H9 (cell line): Measurements from ENCODE around the gene POF1B. TPM values are rescaled to one million over a fixed set of nuclear protein-coding genes. Genes with fewer than 3 reads are reported as not detected.

Source experiments
- DNase-seq: peaks from one replicate; pipeline ENCODE4 v3.0.0-alpha.2; 2017
- H2AFZ ChIP-seq: one replicate; pipeline ENCODE4 v1.6.1; 2013; ENCODE audit warnings: mild to moderate bottlenecking, low read length, control low read depth, moderate library complexity
- H2AK5ac ChIP-seq: 2 replicates; pipeline ENCODE4 v1.6.1; 2013; ENCODE audit warnings: low read length, control low read depth, mixed read lengths; ENCODE audit not compliant: insufficient read length
- H2BK120ac ChIP-seq: one replicate; pipeline ENCODE4 v1.6.1; 2013; ENCODE audit warnings: low read depth, mild to moderate bottlenecking, low read length, control low read depth, inconsistent platforms; ENCODE audit not compliant: poor library complexity, severe bottlenecking
- H2BK12ac ChIP-seq: 2 replicates; pipeline ENCODE4 v1.6.1; 2013; ENCODE audit warnings: low read length, control low read depth, mixed read lengths, low read depth; ENCODE audit not compliant: insufficient read length
- H2BK15ac ChIP-seq: 2 replicates; pipeline ENCODE4 v1.6.1; 2013; ENCODE audit warnings: low read depth, low read length, control low read depth
- H2BK20ac ChIP-seq: one replicate; pipeline ENCODE4 v1.6.1; 2013; ENCODE audit warnings: low read depth, mild to moderate bottlenecking, low read length, control low read depth, inconsistent platforms; ENCODE audit not compliant: poor library complexity, severe bottlenecking
- H2BK5ac ChIP-seq: 2 replicates; pipeline ENCODE4 v1.6.1; 2013; ENCODE audit warnings: low read length, control low read depth, mixed read lengths; ENCODE audit not compliant: insufficient read length
- H3K14ac ChIP-seq: 2 replicates; pipeline ENCODE4 v1.6.1; 2013; ENCODE audit warnings: low read length, control low read depth; ENCODE audit not compliant: insufficient read depth
- H3K18ac ChIP-seq: 2 replicates; pipeline ENCODE4 v1.6.1; 2013; ENCODE audit warnings: low read depth, mild to moderate bottlenecking, mixed read lengths, low read length, control low read depth; ENCODE audit not compliant: insufficient read length
- H3K23ac ChIP-seq: 2 replicates; pipeline ENCODE4 v1.6.1; 2013; ENCODE audit warnings: low read length, control low read depth, mixed read lengths, low read depth; ENCODE audit not compliant: insufficient read length
- H3K23me2 ChIP-seq: 2 replicates; pipeline ENCODE4 v1.6.1; 2013; ENCODE audit warnings: low read depth, mild to moderate bottlenecking, mixed read lengths, low read length, control low read depth; ENCODE audit not compliant: insufficient read length, poor library complexity, severe bottlenecking
- H3K27ac ChIP-seq: 2 replicates; pipeline ENCODE4 v1.5.1; 2013; ENCODE audit warnings: low read length, control low read depth, mixed read lengths, low read depth; ENCODE audit not compliant: insufficient read length
- H3K27me3 ChIP-seq: 2 replicates; pipeline ENCODE4 v1.6.1; 2013; ENCODE audit warnings: low read length, control low read depth, inconsistent platforms; ENCODE audit not compliant: insufficient read depth
- H3K4ac ChIP-seq: 2 replicates; pipeline ENCODE4 v1.6.1; 2013; ENCODE audit warnings: low read depth, mild to moderate bottlenecking, control low read depth, inconsistent platforms, low read length, moderate library complexity
- H3K4me1 ChIP-seq: 2 replicates; pipeline ENCODE4 v1.6.1; 2013; ENCODE audit warnings: low read length, control low read depth, inconsistent platforms; ENCODE audit not compliant: insufficient read depth
- H3K4me2 ChIP-seq: 2 replicates; pipeline ENCODE4 v1.6.1; 2013; ENCODE audit warnings: low read length, control low read depth, mixed read lengths; ENCODE audit not compliant: insufficient read length, insufficient read depth
- H3K56ac ChIP-seq: 2 replicates; pipeline ENCODE4 v1.6.1; 2013; ENCODE audit warnings: low read depth, mild to moderate bottlenecking, mixed read lengths, low read length, control low read depth; ENCODE audit not compliant: insufficient read length
- H3K79me1 ChIP-seq: 2 replicates; pipeline ENCODE4 v1.6.1; 2013; ENCODE audit warnings: low read depth, mild to moderate bottlenecking, moderate library complexity, low read length, control low read depth, inconsistent platforms; ENCODE audit not compliant: insufficient read depth, poor library complexity, severe bottlenecking
- H3K79me2 ChIP-seq: 2 replicates; pipeline ENCODE4 v1.6.1; 2013; ENCODE audit warnings: low read length, control low read depth, inconsistent platforms; ENCODE audit not compliant: insufficient read depth
- H3K9ac ChIP-seq: 2 replicates; pipeline ENCODE4 v1.6.1; 2013; ENCODE audit warnings: low read length, control low read depth, mixed read lengths; ENCODE audit not compliant: insufficient read length; ENCODE audit errors: extremely low read depth
- H3K9me3 ChIP-seq: one replicate; pipeline ENCODE4 v1.6.1; 2013; ENCODE audit warnings: low read depth, low read length, inconsistent platforms; ENCODE audit not compliant: control insufficient read depth
- H3T11ph ChIP-seq: one replicate; pipeline ENCODE4 v1.6.1; 2013; ENCODE audit warnings: mild to moderate bottlenecking, low read length, control low read depth, inconsistent platforms
- H4K20me1 ChIP-seq: one replicate; pipeline ENCODE4 v1.6.1; 2013; ENCODE audit not compliant: control insufficient read depth, insufficient read length, insufficient read depth
- H4K5ac ChIP-seq: 2 replicates; pipeline ENCODE4 v1.6.1; 2013; ENCODE audit warnings: low read depth, mild to moderate bottlenecking, mixed read lengths, low read length, control low read depth; ENCODE audit not compliant: insufficient read length
- H4K8ac ChIP-seq: replicated peaks from 2 replicates; pipeline ENCODE4 v1.6.1; 2013; ENCODE audit warnings: low read length, control low read depth, mixed read lengths, low read depth; ENCODE audit not compliant: insufficient read length
- H4K91ac ChIP-seq: 2 replicates; pipeline ENCODE4 v1.6.1; 2013; ENCODE audit warnings: low read depth, mild to moderate bottlenecking, moderate library complexity, mixed read lengths, low read length, control low read depth; ENCODE audit not compliant: insufficient read length
- H3K27ac Mint-ChIP-seq, 3 experiments: 2 replicates in 2 of 3; 3 replicates in 1 of 3; pipeline ENCODE4 v1.8.0; 2020 to 2021; ENCODE audit warnings: mixed read lengths in 3 of 3, mild to moderate bottlenecking in 1 of 3, moderate library complexity in 1 of 3
- H3K27me3 Mint-ChIP-seq: 2 replicates; pipeline ENCODE4 v1.8.0; 2021; ENCODE audit warnings: low read depth, mild to moderate bottlenecking, moderate library complexity, mixed read lengths
- H3K36me3 Mint-ChIP-seq, 3 experiments: 2 replicates in 2 of 3; 3 replicates in 1 of 3; pipeline ENCODE4 v1.8.0; 2020 to 2021; ENCODE audit warnings: low read depth in 3 of 3, mixed read lengths in 3 of 3; ENCODE audit not compliant: insufficient read depth in 1 of 3
- H3K4me1 Mint-ChIP-seq, 2 experiments: 2 replicates each; pipeline ENCODE4 v1.8.0; 2020; ENCODE audit warnings: mixed read lengths in 2 of 2
- H3K4me3 Mint-ChIP-seq, 2 experiments: 2 replicates in 1 of 2; 3 replicates in 1 of 2; pipeline ENCODE4 v1.8.0; 2020 to 2021; ENCODE audit warnings: mild to moderate bottlenecking in 2 of 2, mixed read lengths in 2 of 2, moderate library complexity in 1 of 2
- H3K9me3 Mint-ChIP-seq, 2 experiments: 2 replicates in 1 of 2; 3 replicates in 1 of 2; pipeline ENCODE4 v1.8.0; 2020; ENCODE audit warnings: mild to moderate bottlenecking in 2 of 2, mixed read lengths in 2 of 2, moderate library complexity in 1 of 2
- WGBS: extraction: QIAGEN DNeasy Blood & Tissue Kit; methylation state at CpG from one replicate; pipeline ENCODE4 v1.1.7; 2013; ENCODE audit warnings: missing lambda C conversion rate, low lambda C conversion rate, mixed read lengths; ENCODE audit not compliant: insufficient read length; ENCODE audit errors: extremely low coverage; 5-methylcytosine and 5-hydroxymethylcytosine counted together
- total RNA-seq: library from RNA; stranded (reverse); gene quantifications from 2 replicates; pipeline ENCODE4 v1.2.1, GENCODE V29; 2021
- TF ChIP-seq, protein P1 (sequence below): fragments of 200-600 bp; sonication (generic); conservative IDR thresholded peaks from 3 replicates; pipeline ENCODE4 v1.8.0; 2021; ENCODE audit warnings: antibody characterized with exemption, mild to moderate bottlenecking

Gene POF1B
- total RNA-seq, 1 experiment from 2014 or later: not detected

DNA sequence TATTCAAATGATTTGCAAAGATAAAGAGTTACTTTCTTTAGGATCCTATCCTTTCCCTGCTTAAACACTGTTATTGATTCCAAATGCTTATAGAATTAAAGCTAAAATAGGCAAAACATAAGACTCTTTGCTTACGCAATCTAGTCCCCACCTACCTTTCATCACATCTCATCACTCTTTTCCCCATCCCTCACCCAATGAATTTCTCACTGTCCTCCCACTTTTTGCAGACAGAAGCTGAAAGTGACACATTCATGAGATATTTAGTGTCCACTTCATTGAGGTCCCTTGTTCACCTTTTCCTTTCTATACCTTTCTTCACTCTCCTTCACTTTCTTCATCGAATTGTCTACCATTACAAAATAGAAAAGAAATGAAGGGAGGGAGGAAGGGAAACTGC is 136.3 kb downstream of the POF1B start:
- no peaks in the 10 kb centered on the region for H3K9me3 ChIP-seq
- no peak for DNase-seq
- peaks cover 11% of the 10 kb centered on the region; the same call in 1 of the 2 replicates for H3K79me2 ChIP-seq
- no peaks in the 10 kb centered on the region for H3K27me3 ChIP-seq
- H2BK20ac ChIP-seq: no peak overlapping the region
- no peak overlapping the region for H3K27ac ChIP-seq
- H3K79me1 ChIP-seq: no peaks in the 10 kb centered on the region
- H3K4me3 Mint-ChIP-seq: peak overlapping the region; percentile 85 to 88
- H2BK5ac ChIP-seq: no peak overlapping the region
- H3K9ac ChIP-seq: peak overlapping the region; percentile 50
- H3K18ac ChIP-seq: no peak overlapping the region
- H3K23ac ChIP-seq: no peak overlapping the region
- H2AFZ ChIP-seq: no peak overlapping the region
- H2BK15ac ChIP-seq: no peak overlapping the region
- no peaks in the 10 kb centered on the region for H3K27me3 Mint-ChIP-seq
- H3K36me3 Mint-ChIP-seq: peaks cover 1 to 21% (median 6%) of the 10 kb centered on the region in 3 experiments; a peak in 6 of 7 replicates
- peaks cover 45 to 56% of the 10 kb centered on the region in 2 experiments for H3K9me3 Mint-ChIP-seq
- no peak overlapping the region for H3K4ac ChIP-seq
- no peak overlapping the region for H2BK120ac ChIP-seq
- H3K4me1 ChIP-seq: no peaks in the 10 kb centered on the region
- no peak overlapping the region for H4K5ac ChIP-seq
- no peak overlapping the region for H2BK12ac ChIP-seq
- H2AK5ac ChIP-seq: no peak overlapping the region
- H3K27ac Mint-ChIP-seq: peak overlapping the region in 2 of 3 experiments; percentile 74 to 87; a peak in 4 of 7 replicates
- no peak overlapping the region for H3K14ac ChIP-seq
- H4K20me1 ChIP-seq: no peaks in the 10 kb centered on the region
- 100% methylated on average over 1 of the region's 2 CpGs for WGBS
- peak overlapping the region; percentile 87 for H3K4me2 ChIP-seq
- H3K4me1 Mint-ChIP-seq: peaks cover 11 to 15% of the 10 kb centered on the region in 2 experiments
- H3K23me2 ChIP-seq: no peaks in the 10 kb centered on the region
- no peak overlapping the region for H3T11ph ChIP-seq
- no peak overlapping the region for H3K56ac ChIP-seq
- no peak overlapping the region for H4K8ac ChIP-seq
- H4K91ac ChIP-seq: no peak overlapping the region
- TF ChIP-seq, protein P1, sequence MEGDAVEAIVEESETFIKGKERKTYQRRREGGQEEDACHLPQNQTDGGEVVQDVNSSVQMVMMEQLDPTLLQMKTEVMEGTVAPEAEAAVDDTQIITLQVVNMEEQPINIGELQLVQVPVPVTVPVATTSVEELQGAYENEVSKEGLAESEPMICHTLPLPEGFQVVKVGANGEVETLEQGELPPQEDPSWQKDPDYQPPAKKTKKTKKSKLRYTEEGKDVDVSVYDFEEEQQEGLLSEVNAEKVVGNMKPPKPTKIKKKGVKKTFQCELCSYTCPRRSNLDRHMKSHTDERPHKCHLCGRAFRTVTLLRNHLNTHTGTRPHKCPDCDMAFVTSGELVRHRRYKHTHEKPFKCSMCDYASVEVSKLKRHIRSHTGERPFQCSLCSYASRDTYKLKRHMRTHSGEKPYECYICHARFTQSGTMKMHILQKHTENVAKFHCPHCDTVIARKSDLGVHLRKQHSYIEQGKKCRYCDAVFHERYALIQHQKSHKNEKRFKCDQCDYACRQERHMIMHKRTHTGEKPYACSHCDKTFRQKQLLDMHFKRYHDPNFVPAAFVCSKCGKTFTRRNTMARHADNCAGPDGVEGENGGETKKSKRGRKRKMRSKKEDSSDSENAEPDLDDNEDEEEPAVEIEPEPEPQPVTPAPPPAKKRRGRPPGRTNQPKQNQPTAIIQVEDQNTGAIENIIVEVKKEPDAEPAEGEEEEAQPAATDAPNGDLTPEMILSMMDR: no peak

Other genes with a start within 250 kb of the POF1B start
- 0.18 and 0.31 TPM in 2 replicates for gene SATL1, start 135.9 kb downstream of the POF1B start, total RNA-seq
- 13.5 and 14.9 TPM in 2 replicates for gene ZNF711, start 135.7 kb downstream of the POF1B start, total RNA-seq